NCI-H748 (cell line): ENCODE data around the gene ZIC2.
"Not testable (repeated sequence)": the region's sequence is repeated elsewhere in the genome, so short reads cannot be mapped to it uniquely, and the experiment has no call there.

Experiments
- DNase-seq: peaks from one replicate; lab custom pipeline; 2025; ENCODE audit not compliant: unreplicated experiment; lab: John Stamatoyannopoulos, UW

Gene ZIC2

GRCh38 chr13:99996381-99996973 is 14.9 kb downstream of the ZIC2 start:
- DNase-seq: peak; percentile 99

- DNase-seq: no peak
Observed at GRCh38 chr13:99997702-99998214, 16.2 kb downstream of the ZIC2 start.

- no peak for DNase-seq
Observed at GRCh38 chr13:99998261-99998660, 16.7 kb downstream of the ZIC2 start.

- DNase-seq: no peak
Observed at GRCh38 chr13:100014621-100015020, 33.0 kb downstream of the ZIC2 start.

GRCh38 chr13:100019780-100020356 is 38.3 kb downstream of the ZIC2 start:
- no peak for DNase-seq

DNA sequence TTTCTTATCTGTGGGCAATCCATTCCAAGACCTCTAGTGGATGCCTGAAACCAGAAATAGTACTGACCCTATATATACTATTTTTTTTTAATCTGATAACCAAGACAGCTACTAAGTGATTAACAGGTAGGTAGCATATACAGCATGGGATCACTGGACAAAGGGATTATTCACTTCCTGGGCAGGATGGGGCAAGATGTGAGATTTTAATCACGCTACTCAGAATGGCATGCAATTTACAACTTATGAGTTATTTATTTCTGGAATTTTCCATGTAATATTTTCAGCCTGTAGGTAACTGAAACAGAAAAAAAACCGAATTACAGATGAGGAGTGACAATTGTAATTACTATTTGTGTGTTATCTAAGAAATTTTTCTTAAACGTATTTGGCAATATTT is 41.2 kb downstream of the ZIC2 start:
- no peak for DNase-seq

GRCh38 chr13:100024023-100024422 is 42.4 kb downstream of the ZIC2 start:
- no peak for DNase-seq

DNA sequence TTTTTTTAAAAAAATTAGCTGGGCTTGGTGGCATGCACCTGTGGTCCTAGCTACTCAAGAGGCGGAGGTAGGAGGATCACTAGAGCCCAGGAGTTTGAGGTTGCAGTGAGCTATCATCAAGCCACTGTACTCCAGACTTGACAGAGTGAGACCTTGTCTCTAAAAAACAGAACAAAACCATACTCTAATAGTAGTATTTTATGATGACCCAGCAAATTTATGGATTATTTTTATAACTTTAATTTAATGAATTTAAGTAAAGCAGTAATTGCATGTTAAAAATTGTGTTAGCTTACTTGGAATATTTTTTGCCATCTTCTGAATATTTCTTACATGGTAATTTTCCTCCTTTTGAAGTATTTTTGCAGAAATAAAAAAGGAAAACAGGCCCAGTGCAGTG is 48.3 kb downstream of the ZIC2 start:
- DNase-seq: no peak

DNA sequence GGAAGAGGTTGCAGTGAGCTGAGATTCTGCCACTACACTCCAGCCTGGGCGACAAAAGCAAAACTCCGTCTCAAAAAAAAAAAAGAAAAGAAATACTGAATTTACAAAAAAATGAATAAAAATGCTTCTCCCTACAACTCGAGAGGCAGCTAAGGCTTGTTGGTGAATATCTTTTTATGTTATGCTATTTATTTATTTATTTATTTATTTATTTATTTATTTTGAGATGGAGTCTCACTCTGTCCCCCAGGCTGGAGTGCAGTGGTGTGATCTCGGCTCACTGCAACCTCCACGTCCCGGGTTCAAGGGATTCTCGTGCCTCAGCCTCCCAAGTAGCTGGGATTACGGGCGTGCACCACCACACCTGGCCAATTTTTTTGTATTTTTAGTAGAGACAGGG is 51.1 kb downstream of the ZIC2 start:
- DNase-seq: not testable (repeated sequence)

DNA sequence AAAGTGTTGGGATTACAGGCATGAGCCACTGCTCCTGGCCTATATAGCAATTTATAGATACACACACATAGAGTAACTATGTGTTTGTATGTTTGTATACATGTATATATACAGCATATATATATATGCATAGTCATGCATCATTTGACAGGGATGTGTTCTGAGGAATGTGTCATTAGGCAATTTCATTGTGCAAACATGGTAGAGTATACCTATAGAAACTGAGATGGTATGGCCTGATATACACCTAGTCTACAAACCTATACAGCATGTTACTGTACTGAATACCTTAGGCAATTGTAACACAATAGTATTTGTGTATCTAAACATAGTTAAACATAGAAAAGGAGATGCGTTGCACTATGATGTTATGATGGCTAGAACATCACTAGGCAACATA is 54.4 kb downstream of the ZIC2 start:
- peak; percentile 25 for DNase-seq
